Measurements from ENCODE around the gene TRMT2A.

TRMT2A gene

GRCh38 chr22:20147237-20147988 is 30.4 kb upstream of the TRMT2A start:
- no peak overlapping the region for H3K27ac ChIP-seq
- no peak for TF ChIP-seq CTCF (conservative IDR thresholded peaks at IDR 0.05)

DNA sequence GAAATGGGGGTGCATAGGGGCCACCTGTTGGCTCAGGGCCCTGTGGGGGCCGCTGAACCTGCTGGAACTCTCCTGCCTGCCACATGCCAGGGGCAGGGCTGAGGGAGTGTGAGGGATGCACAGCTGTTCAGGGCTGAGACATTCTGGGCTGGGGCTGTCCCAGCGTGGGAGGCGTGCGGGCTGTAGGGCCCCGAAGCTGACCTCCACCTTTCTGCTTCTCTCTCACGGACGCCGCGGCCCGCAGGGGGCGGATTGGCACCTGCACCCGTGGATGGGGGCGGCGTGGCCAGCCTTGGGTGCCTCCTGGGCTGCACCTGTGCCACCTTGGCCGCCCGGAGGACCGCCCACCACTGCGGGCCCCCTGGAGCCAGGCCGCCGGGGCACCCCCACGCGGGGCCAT is 29.8 kb upstream of the TRMT2A start:
- TF ChIP-seq CTCF (conservative IDR thresholded peaks at IDR 0.05): no peak

DNA sequence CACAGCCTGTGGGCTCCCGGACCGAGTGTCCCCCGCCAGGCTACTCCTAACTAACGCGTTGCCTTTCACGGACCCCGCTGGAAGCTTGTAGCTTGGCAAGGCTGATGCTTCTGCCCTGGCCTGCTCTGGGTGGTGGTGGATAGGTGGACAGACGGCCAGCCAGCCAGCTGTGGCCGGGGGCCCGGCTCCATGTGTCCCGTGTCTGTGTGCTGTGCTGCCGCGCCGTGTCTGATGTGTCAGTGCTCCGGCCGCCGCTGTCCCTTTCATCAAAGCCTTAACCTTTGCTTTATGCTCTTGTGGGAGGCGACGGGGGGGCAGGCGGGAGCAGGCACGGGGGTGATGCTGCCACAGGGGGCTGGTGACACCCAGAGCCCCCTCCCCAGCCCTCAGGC is 28.8 kb upstream of the TRMT2A start:
- H3K27ac ChIP-seq: no peak overlapping the region
- no peak for TF ChIP-seq CTCF (conservative IDR thresholded peaks at IDR 0.05)

More for the DNA sequence above, 29.8 kb upstream of the TRMT2A start:
- no peak overlapping the region for H3K27ac ChIP-seq

DNA sequence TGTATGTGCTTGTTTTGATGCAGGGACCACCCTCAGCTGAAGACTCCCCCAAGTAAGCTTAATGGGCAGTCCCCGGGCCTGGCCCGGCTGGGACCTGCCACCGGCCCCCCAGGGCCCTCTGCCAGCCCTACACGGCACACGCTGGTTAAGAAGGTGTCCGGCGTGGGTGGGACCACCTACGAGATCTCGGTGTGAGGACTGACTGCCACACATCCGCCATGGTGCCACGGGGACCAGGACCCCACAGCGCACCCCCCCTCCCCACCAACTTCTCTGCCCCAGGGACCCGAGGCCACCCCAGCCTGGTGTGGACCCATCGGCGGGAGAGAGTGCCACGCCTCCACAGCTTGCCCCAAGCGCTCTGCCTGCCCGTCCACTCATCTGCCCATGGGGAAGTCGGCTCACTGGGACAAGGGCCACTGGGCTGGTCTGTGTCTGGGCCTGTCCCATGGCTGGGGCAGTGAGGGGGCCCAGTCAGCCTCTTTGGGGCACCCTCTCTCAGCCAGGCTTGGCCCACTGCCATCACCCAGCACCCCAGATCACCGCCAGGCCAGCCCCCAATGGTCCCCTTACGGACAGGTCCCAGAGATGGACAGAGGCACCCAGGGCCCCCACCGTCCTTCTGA is 28.3 kb upstream of the TRMT2A start:
- TF ChIP-seq CTCF (conservative IDR thresholded peaks at IDR 0.05): no peak
- no peak overlapping the region for H3K27ac ChIP-seq

GRCh38 chr22:20143883-20144665 is 27.0 kb upstream of the TRMT2A start:
- H3K27ac ChIP-seq: no peak overlapping the region
- no peak for TF ChIP-seq CTCF (conservative IDR thresholded peaks at IDR 0.05)

DNA sequence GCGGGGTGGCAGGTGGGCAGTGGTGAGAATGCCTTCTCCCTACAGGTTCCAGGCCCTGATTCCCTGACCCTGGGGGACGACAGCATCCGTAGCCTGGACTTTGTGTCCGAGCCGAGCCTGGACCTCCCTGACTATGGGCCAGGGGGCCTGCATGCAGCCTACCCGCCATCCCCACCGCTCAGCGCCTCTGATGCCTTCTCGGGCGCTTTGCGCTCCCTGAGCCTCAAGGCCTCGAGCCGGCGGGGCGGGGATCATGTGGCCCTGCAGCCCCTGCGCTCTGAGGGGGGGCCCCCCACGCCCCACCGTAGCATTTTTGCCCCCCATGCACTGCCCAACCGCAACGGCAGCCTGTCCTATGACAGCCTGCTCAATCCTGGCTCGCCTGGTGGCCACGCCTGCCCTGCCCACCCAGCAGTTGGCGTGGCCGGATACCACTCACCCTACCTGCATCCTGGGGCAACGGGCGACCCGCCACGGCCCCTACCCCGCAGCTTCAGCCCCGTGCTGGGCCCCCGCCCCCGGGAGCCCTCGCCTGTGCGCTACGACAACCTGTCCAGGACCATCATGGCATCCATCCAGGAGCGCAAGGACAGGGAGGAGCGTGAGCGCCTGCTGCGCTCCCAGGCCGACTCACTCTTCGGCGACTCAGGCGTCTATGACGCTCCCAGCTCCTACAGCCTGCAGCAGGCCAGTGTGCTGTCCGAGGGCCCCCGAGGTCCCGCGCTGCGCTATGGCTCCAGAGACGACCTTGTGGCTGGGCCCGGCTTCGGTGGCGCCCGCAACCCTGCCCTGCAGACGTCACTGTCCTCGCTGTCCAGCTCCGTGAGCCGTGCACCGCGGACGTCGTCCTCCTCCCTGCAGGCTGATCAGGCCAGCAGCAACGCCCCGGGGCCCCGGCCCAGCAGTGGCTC is 25.9 kb upstream of the TRMT2A start:
- H3K27ac ChIP-seq: no peak overlapping the region
- TF ChIP-seq CTCF (conservative IDR thresholded peaks at IDR 0.05): no peak
